MCF 10A (cell line): ENCODE results near the gene TSEN54. TPM values are rescaled to one million over a fixed set of nuclear protein-coding genes. Genes with fewer than 3 reads are reported as not detected.

Source experiments
- BruUV-seq: library from RNA; stranded (reverse); fragments of 400-500 nt; replicated peaks from 2 replicates; lab custom pipeline; 2021; lab: Mats Ljungman, UMichigan
- CTCF ChIA-PET: fragments of 300-600 bp; sonication (Branson Sonifier 250); formaldehyde crosslinking; extraction: SDS; loops from one replicate; lab custom pipeline; 2021; ENCODE audit warnings: antibody characterized with exemption, inconsistent platforms; lab: Yijun Ruan, JAX
- POLR2A ChIA-PET: fragments of 300-600, 350-650 bp; sonication (Branson Sonifier 250); formaldehyde crosslinking; extraction: SDS; loops from one replicate; lab custom pipeline; 2020; ENCODE audit warnings: antibody characterized with exemption, inconsistent platforms; lab: Yijun Ruan, JAX
- DNase-seq: peaks from one replicate; pipeline ENCODE4 v3.0.0-alpha.2; 2018; ENCODE audit not compliant: unreplicated experiment
- H3K27ac Mint-ChIP-seq: one replicate; pipeline ENCODE4 v1.8.0; 2022; ENCODE audit warnings: mild to moderate bottlenecking, low read depth, mixed read lengths; ENCODE audit not compliant: unreplicated experiment
- H3K27me3 Mint-ChIP-seq: one replicate; pipeline ENCODE4 v1.8.0; 2022; ENCODE audit warnings: mixed read lengths; ENCODE audit not compliant: insufficient read depth, unreplicated experiment
- H3K36me3 Mint-ChIP-seq: one replicate; pipeline ENCODE4 v1.8.0; 2022; ENCODE audit warnings: mild to moderate bottlenecking, moderate library complexity, mixed read lengths; ENCODE audit not compliant: insufficient read depth, unreplicated experiment
- H3K4me1 Mint-ChIP-seq: one replicate; pipeline ENCODE4 v1.8.0; 2022; ENCODE audit warnings: mixed read lengths; ENCODE audit not compliant: insufficient read depth, unreplicated experiment
- H3K4me3 Mint-ChIP-seq: one replicate; pipeline ENCODE4 v1.8.0; 2022; ENCODE audit warnings: mild to moderate bottlenecking, moderate library complexity, mixed read lengths; ENCODE audit not compliant: unreplicated experiment
- H3K9me3 Mint-ChIP-seq: one replicate; pipeline ENCODE4 v1.8.0; 2022; ENCODE audit warnings: mixed read lengths; ENCODE audit not compliant: unreplicated experiment
- intact Hi-C: fragments of 100-400 bp; cut with micrococcal nuclease; formaldehyde crosslinking; loops from 2 replicates; pipeline ENCODE4 v1.14.1; 2022
- total RNA-seq: library from RNA; stranded (reverse); gene quantifications from 2 replicates; pipeline ENCODE4 v1.2.3, GENCODE V29; 2022
- TF ChIP-seq, protein P1 (sequence below): fragments of 200-600 bp; IDR thresholded peaks from one replicate; pipeline ENCODE4 v1.8.0; 2022; ENCODE audit warnings: antibody characterized with exemption, mild to moderate bottlenecking; ENCODE audit not compliant: unreplicated experiment

The TSEN54 gene
- total RNA-seq, 1 experiment from 2014 or later, result 13.3 TPM

DNA sequence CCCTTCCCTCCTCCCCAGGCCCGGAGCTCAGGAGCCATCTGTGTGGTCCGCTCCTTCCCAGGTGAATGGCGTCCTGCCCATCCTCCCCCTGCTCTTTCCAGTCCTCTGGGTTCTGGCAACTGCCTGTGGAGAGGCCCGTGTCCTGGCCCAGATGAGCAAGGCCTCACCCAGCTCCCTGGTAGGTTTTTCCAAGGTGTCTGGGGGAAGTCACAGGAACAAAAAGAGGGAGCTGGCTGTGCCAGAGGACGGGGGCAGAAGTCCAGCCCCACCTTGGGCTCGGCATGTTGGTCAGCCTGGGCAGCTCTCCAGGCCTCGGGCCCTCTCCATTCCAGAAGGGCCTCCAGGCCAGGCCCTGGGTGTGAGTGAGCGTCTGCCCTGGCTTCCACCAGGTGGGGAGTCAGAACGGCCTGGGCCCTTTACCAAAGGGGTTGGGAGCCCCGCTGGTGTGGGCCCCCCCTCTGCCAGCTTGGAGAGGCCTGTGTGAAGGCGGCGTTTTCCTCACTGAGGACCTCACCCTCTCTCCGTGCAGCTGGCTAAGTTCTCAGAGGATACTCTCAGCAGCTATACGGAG, 26.1 kb upstream of the TSEN54 start:
- POLR2A ChIA-PET, result interaction anchor here (0.7 to 1.0 kb wide), 2 partner anchors 9 to 290 kb away, joined by 3 read pairs; no protein-coding TSS in a partner anchor
- no peak for DNase-seq
- Mint-ChIP-seq H3K4me3 (no peak overlapping the region), H3K36me3 (peaks cover 16% of the 10 kb centered on the region), H3K27ac (no peak overlapping the region), H3K4me1 (no peaks in the 10 kb centered on the region), H3K9me3 (no peaks in the 10 kb centered on the region), H3K27me3 (no peaks in the 10 kb centered on the region)
- TF ChIP-seq, protein P1, sequence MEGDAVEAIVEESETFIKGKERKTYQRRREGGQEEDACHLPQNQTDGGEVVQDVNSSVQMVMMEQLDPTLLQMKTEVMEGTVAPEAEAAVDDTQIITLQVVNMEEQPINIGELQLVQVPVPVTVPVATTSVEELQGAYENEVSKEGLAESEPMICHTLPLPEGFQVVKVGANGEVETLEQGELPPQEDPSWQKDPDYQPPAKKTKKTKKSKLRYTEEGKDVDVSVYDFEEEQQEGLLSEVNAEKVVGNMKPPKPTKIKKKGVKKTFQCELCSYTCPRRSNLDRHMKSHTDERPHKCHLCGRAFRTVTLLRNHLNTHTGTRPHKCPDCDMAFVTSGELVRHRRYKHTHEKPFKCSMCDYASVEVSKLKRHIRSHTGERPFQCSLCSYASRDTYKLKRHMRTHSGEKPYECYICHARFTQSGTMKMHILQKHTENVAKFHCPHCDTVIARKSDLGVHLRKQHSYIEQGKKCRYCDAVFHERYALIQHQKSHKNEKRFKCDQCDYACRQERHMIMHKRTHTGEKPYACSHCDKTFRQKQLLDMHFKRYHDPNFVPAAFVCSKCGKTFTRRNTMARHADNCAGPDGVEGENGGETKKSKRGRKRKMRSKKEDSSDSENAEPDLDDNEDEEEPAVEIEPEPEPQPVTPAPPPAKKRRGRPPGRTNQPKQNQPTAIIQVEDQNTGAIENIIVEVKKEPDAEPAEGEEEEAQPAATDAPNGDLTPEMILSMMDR, result no peak
- intact Hi-C loops, result no loop called here
- no TSS peak for BruUV-seq
- CTCF ChIA-PET, result interaction anchor here (0.7 to 1.4 kb wide), 2 partner anchors 14 to 26 kb away, joined by 3 to 4 read pairs; partner anchors contain the start of gene TSEN54

DNA sequence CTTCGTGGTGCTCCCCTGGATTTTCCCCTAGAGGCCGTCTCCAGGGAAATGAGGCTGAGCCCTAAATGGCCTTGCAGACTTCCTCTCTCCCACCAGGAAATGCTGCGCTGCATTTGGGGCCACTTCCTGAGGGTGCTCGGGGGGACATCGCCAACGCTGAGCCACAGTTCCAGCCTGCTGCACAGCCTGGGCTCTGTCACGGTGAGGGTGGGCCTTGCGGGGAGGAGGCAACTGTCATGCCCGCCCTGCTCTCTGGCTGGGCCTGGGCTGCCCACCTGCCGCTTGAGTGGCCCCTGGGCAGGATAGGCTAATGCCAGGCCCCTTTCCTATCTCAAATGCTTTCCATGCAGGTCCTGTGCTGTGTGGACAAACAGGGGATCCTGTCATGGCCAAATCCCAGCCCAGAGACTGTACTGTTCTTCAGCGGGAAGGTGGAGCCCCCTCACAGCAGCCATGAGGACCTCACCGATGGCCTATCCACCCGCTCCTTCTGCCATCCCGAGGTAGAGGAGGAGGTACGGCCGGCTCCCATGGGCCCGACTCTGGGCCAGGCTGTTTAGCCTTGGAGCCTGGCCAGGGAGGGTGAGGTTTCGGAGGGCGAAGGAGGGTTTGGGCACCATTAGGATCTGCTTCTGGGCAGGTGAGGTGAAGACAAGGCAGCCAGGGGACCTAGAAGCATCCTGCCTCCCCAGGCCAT, 25.2 kb upstream of the TSEN54 start:
- BruUV-seq, result no TSS peak
- no peaks in the 10 kb centered on the region for H3K4me1 Mint-ChIP-seq
- ChIA-PET CTCF (no interaction called here), POLR2A (no interaction called here)
- intact Hi-C loops, result no loop called here
- DNase-seq, result no peak
- H3K36me3 Mint-ChIP-seq, result peaks cover 16% of the 10 kb centered on the region
- H3K4me3 Mint-ChIP-seq, result no peak overlapping the region
- H3K9me3 Mint-ChIP-seq, result no peaks in the 10 kb centered on the region
- H3K27me3 Mint-ChIP-seq, result no peaks in the 10 kb centered on the region
- TF ChIP-seq, protein P1, result no peak
- H3K27ac Mint-ChIP-seq, result no peak overlapping the region

DNA sequence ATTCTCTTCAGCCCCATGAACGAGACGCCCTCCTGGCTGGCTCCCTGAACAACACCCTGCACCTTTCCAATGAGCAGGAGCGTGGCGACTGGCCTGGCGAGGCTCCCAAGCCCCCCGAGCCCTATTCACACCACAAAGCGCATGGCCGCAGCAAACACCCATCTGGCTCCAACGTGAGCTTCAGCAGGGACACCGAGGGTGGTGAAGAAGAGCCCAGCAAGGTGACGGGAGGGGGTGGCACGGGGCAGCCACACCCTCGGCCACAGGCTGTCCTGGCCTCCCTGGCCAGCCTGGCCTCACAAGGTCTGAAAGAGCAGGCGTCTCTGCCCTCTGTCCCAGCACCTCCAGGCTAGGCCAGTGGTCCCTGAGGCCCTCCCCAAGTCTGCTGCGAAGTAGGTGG, 24.6 kb upstream of the TSEN54 start:
- peaks cover 21% of the 10 kb centered on the region for H3K36me3 Mint-ChIP-seq
- CTCF ChIA-PET, result interaction anchor here (0.6 kb wide), 1 partner anchor 86 kb away, joined by 3 read pairs; no protein-coding TSS in a partner anchor
- TF ChIP-seq, protein P1, result no peak
- no peaks in the 10 kb centered on the region for H3K4me1 Mint-ChIP-seq
- H3K9me3 Mint-ChIP-seq, result no peaks in the 10 kb centered on the region
- H3K27me3 Mint-ChIP-seq, result no peaks in the 10 kb centered on the region
- H3K27ac Mint-ChIP-seq, result no peak overlapping the region
- no TSS peak for BruUV-seq
- intact Hi-C loops, result no loop called here
- H3K4me3 Mint-ChIP-seq, result no peak overlapping the region
- no peak for DNase-seq
- POLR2A ChIA-PET, result no interaction called here

DNA sequence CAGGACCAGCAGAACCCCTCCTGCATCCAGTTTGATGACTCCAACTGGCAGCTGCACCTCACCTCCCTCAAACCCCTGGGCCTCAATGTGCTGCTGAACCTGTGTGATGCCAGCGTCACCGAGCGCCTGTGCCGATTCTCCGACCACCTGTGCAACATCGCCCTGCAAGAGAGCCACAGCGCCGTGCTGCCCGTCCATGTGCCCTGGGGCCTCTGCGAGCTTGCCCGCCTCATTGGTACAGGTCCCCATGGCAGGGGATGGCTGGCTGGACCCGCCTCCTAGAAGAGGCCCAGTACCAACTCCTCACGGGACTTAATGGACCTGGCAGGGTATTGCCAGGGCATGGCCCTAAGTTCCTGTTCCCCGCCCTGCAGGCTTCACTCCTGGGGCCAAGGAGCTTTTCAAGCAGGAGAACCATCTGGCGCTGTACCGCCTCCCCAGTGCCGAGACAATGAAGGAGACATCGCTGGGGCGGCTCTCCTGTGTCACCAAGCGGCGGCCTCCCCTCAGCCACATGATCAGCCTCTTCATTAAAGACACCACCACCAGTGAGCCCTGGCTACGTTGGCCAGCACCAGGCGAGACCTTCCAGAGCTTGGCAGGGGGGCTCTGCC, 23.7 kb upstream of the TSEN54 start:
- Mint-ChIP-seq H3K9me3 (no peaks in the 10 kb centered on the region), H3K4me1 (no peaks in the 10 kb centered on the region), H3K27me3 (no peaks in the 10 kb centered on the region), H3K4me3 (no peak overlapping the region), H3K27ac (no peak overlapping the region), H3K36me3 (peaks cover 24% of the 10 kb centered on the region)
- intact Hi-C loops, result no loop called here
- no peak for DNase-seq
- TF ChIP-seq, protein P1, result no peak
- CTCF ChIA-PET, result interaction anchor here (0.6 kb wide), 1 partner anchor 195 kb away, joined by 3 read pairs; no protein-coding TSS in a partner anchor
- BruUV-seq, result no TSS peak
- POLR2A ChIA-PET, result interaction anchor here (0.7 kb wide), 1 partner anchor 79 kb away, joined by 6 read pairs; no protein-coding TSS in a partner anchor
